Activated CD4-positive, alpha-beta T cell treated with anti-CD3 and anti-CD28 coated beads, Interleukin-2, amount 50 U/mL, for 16 hours (primary cell): ENCODE data around the gene CD300C.
"Not testable (repeated sequence)": the region's sequence is repeated elsewhere in the genome, so short reads cannot be mapped to it uniquely, and the experiment has no call there.

Experiments
- DNase-seq: peaks from one replicate; pipeline ENCODE4 v3.0.0-alpha.2; 2020

The CD300C gene

DNA sequence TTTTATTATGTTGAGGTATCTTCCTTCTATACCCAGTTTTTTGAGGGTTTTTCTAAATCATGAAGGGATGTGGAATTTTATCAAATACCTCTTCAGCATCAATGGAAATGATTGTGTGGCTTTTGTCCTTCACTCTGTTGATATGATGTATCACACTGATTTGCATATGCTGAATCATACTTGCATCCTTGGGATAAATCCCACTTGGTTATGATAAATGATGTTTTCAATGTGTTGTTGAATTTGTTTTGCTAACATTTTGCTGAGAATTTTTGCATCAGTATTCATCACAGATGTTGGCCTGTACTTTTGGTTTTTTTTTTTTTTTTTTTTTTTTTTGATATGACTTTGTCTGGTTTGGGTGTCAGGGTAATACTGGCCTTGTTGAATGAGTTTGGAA, 37.8 kb downstream of the CD300C start:
- DNase-seq: no peak

DNA sequence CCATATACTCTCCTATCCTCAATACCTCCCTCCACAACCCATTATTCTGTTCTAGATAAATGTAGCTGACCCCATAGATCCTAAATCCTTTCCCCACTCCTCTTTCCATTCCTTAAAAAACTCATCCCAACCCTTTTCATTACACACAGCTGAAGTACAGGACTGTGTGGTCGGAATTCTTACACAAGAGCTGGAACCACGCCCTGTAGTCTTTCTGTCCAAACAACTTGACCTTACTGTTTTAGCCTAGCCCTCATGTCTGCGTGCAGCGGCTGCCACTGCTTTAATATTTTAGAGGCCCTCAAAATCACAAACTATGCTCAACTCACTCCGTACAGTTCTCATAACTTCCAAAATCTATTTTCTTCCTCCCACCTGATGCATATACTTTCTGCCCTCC, 42.0 kb downstream of the CD300C start:
- DNase-seq: not testable (repeated sequence)

DNA sequence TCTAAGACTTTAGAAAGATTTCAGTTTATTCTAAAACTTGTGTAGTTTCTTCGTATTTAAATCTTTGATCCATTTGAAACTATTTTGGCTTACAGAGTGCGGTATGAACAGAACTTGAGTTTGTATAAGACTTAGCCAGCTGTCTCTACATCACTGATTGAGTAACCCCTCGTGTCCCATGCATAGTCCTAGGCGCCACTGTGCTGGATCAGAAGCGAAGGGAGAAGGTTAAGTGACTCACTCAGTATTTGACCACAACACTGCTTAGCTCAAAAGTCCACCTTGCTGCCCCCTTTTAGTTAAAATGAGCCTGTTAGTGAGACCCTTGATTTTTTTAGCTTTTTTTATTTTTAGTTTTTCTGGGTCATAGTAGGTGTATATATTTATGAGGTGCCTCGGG, 43.1 kb downstream of the CD300C start:
- no peak for DNase-seq

DNA sequence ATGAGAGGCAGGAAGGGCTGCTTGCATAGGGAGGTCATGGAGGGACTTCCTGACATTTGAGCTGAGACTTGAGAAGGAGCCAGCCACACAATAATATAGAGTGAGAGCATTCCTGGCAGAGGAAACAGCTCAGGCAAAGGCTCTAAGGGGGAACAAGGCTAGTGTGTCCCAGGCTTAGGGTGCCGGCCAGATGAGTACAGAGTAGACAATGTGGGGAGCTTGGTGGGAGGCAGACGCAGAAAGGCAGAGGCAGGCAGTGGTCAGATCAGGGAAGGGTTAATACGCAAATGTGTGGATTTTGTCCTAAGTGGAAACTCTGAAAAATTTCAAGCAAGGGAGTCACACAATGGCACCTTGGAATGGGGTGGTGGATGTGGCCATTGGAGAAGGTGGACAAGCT, 45.9 kb downstream of the CD300C start:
- DNase-seq: no peak

DNA sequence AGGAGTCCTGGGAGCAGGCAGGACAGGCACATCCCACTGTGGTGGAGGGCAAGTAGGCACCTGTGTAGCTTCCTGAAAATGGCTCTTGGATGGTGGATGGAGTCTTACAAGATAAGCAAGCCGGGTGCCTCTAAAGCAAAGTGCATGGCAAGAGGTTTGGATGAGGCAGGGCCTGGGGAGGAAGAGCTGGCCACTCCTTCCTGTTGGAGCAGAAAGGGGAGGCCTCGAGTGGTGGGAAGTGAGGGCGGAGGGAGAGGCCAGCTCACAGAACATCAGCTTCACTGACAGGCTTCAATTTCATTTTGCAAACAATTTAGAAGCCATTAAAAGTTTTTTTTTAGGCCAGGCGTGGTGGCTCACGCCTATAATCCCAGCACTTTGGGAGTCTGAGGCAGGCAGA, 48.4 kb downstream of the CD300C start:
- DNase-seq: no peak

DNA sequence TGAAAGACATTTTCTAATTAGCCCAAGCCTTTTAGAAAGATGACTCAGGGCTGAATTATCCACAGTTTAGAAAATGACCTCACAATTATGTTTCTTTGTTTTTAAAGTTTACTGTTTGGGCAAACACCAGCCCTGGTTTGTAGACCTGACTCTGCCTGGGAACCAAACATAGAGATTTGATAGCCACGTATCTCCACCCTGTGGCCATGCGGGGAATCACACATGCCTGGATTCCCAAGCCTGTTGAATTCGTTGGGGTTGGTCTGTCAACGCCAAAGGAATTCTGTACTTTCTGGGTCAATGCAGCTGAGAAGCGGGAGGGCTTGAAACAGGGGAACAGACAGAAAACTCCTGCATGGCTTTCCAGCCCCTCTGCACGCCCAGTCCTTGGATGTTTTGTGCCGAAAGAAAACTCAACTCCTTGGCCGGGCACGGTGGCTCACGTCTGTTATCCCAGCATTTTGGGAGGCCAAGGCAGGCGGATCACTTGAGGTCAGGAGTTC, 52.5 kb downstream of the CD300C start:
- peak; percentile 66 for DNase-seq

DNA sequence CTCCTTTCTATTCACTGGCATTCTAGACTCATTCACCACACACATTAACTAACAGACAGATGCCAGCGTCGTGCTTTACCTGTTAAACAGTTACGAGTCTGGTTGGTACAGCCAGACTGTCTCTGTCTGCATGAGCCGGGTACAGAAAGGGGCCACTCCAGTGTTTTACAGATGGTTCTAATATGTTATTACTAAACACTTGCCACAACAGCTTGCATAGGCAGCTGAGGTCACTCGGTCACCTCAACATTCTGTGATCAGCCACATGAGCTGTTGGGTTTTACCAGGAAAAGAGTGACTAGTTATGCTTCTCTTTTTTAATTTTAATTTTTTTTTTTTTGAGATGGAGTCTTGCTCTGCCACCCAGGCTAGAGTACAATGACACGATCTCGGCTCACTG, 54.3 kb downstream of the CD300C start:
- no peak for DNase-seq
